Mesenchymal stem cell (in vitro differentiated cells and primary cell): ENCODE measurements around the gene PPCDC.

ENCODE experiments used
- DNase-seq: peaks from one replicate; pipeline ENCODE4 v3.0.0-alpha.2; 2013
- H2AFZ ChIP-seq: one replicate; pipeline ENCODE4 v1.6.1; 2013; ENCODE audit warnings: low read depth, mild to moderate bottlenecking, control low read depth, inconsistent platforms, low read length, moderate library complexity
- H2AK5ac ChIP-seq: 2 replicates; pipeline ENCODE4 v1.6.1; 2013; ENCODE audit warnings: low read length, moderate library complexity, mild to moderate bottlenecking, inconsistent platforms; ENCODE audit not compliant: severe bottlenecking
- H2BK120ac ChIP-seq: one replicate; pipeline ENCODE4 v1.6.1; 2013; ENCODE audit warnings: low read depth, mild to moderate bottlenecking, inconsistent platforms, low read length, moderate library complexity
- H2BK12ac ChIP-seq, 2 experiments: one replicate each; pipeline ENCODE4 v1.6.1; 2013; ENCODE audit warnings: inconsistent platforms in 2 of 2, low read length in 2 of 2, mild to moderate bottlenecking in 2 of 2, moderate library complexity in 2 of 2, control low read depth in 1 of 2
- H2BK15ac ChIP-seq: one replicate; pipeline ENCODE4 v1.6.1; 2013; ENCODE audit warnings: mild to moderate bottlenecking, low read depth, inconsistent platforms; ENCODE audit not compliant: poor library complexity, severe bottlenecking
- H2BK5ac ChIP-seq: 2 replicates; pipeline ENCODE4 v1.6.1; 2013; ENCODE audit warnings: low read depth, mild to moderate bottlenecking, low read length, control low read depth, inconsistent platforms; ENCODE audit not compliant: poor library complexity, severe bottlenecking
- H3K14ac ChIP-seq, 2 experiments: one replicate each; pipeline ENCODE4 v1.6.1; 2013; ENCODE audit warnings: inconsistent platforms in 2 of 2, low read length in 2 of 2, control low read depth in 1 of 2, mild to moderate bottlenecking in 1 of 2, moderate library complexity in 1 of 2
- H3K18ac ChIP-seq, 2 experiments: one replicate each; pipeline ENCODE4 v1.6.1; 2013; ENCODE audit warnings: inconsistent platforms in 2 of 2, low read length in 2 of 2, control low read depth in 1 of 2, low read depth in 1 of 2, mild to moderate bottlenecking in 1 of 2
- H3K23ac ChIP-seq, 2 experiments: one replicate each; pipeline ENCODE4 v1.6.1; 2013; ENCODE audit warnings: inconsistent platforms in 2 of 2, low read length in 2 of 2, mild to moderate bottlenecking in 2 of 2, moderate library complexity in 2 of 2, control low read depth in 1 of 2
- H3K27ac ChIP-seq: 2 replicates; pipeline ENCODE4 v1.5.1; 2013; ENCODE audit warnings: mild to moderate bottlenecking, moderate library complexity, low read length, control low read depth, inconsistent platforms; ENCODE audit not compliant: poor library complexity, severe bottlenecking
- H3K27me3 ChIP-seq, 2 experiments: 2 replicates each; pipeline versions ENCODE4 v1.6.1 to v1.7.0; 2013; ENCODE audit warnings: low read length in 2 of 2, mild to moderate bottlenecking in 2 of 2, moderate library complexity in 2 of 2, control low read depth in 1 of 2, inconsistent platforms in 1 of 2; ENCODE audit not compliant: control insufficient read depth in 1 of 2, insufficient read depth in 1 of 2
- H3K36me3 ChIP-seq, 2 experiments: 2 replicates each; pipeline versions ENCODE4 v1.6.1 to v1.7.0; 2013; ENCODE audit warnings: low read length in 2 of 2, control low read depth in 1 of 2, inconsistent platforms in 1 of 2, low read depth in 1 of 2, mild to moderate bottlenecking in 1 of 2; ENCODE audit not compliant: insufficient read depth in 2 of 2, control insufficient read depth in 1 of 2
- H3K4ac ChIP-seq, 2 experiments: one replicate each; pipeline ENCODE4 v1.6.1; 2013; ENCODE audit warnings: inconsistent platforms in 2 of 2, low read length in 2 of 2, mild to moderate bottlenecking in 2 of 2, moderate library complexity in 2 of 2, control low read depth in 1 of 2, low read depth in 1 of 2
- H3K4me1 ChIP-seq: 2 replicates; pipeline ENCODE4 v1.6.1; 2013; ENCODE audit warnings: low read depth, low read length, control low read depth; ENCODE audit not compliant: control insufficient read depth, insufficient read depth
- H3K4me2 ChIP-seq: 2 replicates; pipeline ENCODE4 v1.6.1; 2013; ENCODE audit warnings: low read length, mild to moderate bottlenecking, inconsistent platforms; ENCODE audit not compliant: poor library complexity, severe bottlenecking
- H3K4me3 ChIP-seq, 2 experiments: 2 replicates each; pipeline versions ENCODE4 v1.5.1 to v1.7.0; 2013; ENCODE audit warnings: low read length in 2 of 2, mild to moderate bottlenecking in 2 of 2, control low read depth in 1 of 2, low read depth in 1 of 2; ENCODE audit not compliant: insufficient read depth in 1 of 2
- H3K79me1 ChIP-seq: replicated peaks from 2 replicates; pipeline ENCODE4 v1.6.1; 2013; ENCODE audit warnings: mild to moderate bottlenecking, control low read depth, low read length, inconsistent platforms; ENCODE audit not compliant: poor library complexity, severe bottlenecking
- H3K9ac ChIP-seq: 2 replicates; pipeline ENCODE4 v1.7.0; 2013; ENCODE audit warnings: mild to moderate bottlenecking, low read length, moderate library complexity
- H3K9me3 ChIP-seq: 2 replicates; pipeline ENCODE4 v1.7.0; 2013; ENCODE audit warnings: mild to moderate bottlenecking, low read length; ENCODE audit not compliant: control insufficient read depth
- H4K8ac ChIP-seq: one replicate; pipeline ENCODE4 v1.6.1; 2013; ENCODE audit warnings: inconsistent platforms, mild to moderate bottlenecking, low read length, moderate library complexity
- H4K91ac ChIP-seq: one replicate; pipeline ENCODE4 v1.6.1; 2013; ENCODE audit warnings: mild to moderate bottlenecking, low read length, inconsistent platforms
- WGBS: methylation state at CpG from one replicate; pipeline ENCODE4 v1.1.7; 2013; ENCODE audit warnings: mixed read lengths; 5-methylcytosine and 5-hydroxymethylcytosine counted together

Gene PPCDC

DNA sequence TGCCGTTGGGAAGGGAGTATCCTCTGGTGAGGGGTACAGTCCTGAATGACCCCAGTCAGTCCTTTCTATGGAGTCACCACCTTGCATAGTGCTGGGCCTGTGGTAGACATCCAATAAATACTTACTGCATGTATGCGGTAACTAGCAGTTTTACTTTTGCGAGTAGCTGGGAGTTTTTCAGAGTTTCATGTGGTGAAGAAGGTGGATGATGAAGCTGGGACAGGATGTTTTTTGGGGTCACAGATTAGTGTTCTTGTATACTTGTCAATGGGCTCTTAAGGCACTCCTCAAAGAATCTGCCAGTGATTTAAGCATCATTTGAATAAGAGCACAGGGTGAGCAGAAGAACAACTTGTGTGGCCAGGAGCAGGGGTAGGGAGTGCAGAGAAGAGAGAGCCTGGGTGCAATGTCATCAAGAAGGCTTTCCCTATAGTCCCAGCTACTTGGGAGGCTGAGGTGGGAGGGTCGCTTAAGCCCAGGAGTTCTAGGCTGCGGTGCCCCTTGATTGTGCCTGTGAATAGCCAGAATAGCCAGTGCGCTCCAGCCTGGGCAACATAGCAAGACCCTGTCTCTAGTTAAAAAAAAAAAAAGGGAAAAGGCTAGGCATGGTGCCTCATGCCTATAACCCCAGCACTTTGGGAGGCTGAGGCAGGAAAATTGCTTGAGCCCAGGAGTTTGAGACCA is 22.1 kb downstream of the PPCDC start:
- Histone ChIP-seq H3K9me3 (no peaks in the 10 kb centered on the region), H2BK15ac (peak overlapping the region; percentile 23), H2BK120ac (no peak overlapping the region), H4K91ac (peak overlapping the region; percentile 41), H3K4me1 (peaks cover 36% of the 10 kb centered on the region), H3K36me3 (peaks cover 13 to 39% of the 10 kb centered on the region in 2 experiments), H4K8ac (peak overlapping the region; percentile 30), H3K79me1 (peaks cover 10% of the 10 kb centered on the region), H3K14ac (no peak overlapping the region), H2AFZ (no peak overlapping the region), H3K9ac (no peak overlapping the region), H3K4ac (peak overlapping the region in 1 of 2 experiments; percentile 15), H3K18ac (no peak overlapping the region), H2BK5ac (no peak overlapping the region), H3K27ac (no peak overlapping the region), H2AK5ac (no peak overlapping the region), H3K23ac (no peak overlapping the region), H3K4me2 (no peak overlapping the region), H2BK12ac (peak overlapping the region in 1 of 2 experiments; percentile 37), H3K27me3 (no peaks in the 10 kb centered on the region), H3K4me3 (no peak overlapping the region)
- 98% methylated on average over 5 of the region's 6 CpGs for WGBS
- DNase-seq: no peak

DNA sequence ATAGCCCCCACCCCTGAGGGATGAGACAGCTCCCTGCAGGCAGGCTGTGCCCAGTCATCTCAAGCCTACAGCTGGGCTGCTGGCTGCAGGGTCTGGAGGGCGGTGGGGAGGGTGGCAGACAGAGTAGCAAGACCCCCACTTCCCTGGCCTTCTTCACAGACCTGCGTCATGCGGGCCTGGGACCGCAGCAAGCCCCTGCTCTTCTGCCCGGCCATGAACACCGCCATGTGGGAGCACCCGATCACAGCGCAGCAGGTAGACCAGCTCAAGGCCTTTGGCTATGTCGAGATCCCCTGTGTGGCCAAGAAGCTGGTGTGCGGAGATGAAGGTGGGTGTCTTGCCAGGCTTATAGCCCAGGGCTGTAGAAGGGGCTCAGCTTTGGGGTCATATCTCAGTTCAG is 25.0 kb downstream of the PPCDC start:
- peaks cover 13 to 32% of the 10 kb centered on the region in 2 experiments for H3K36me3 ChIP-seq
- no peak overlapping the region for H3K4me3 ChIP-seq
- WGBS: over 99% methylated on average over 10 of the region's 10 CpGs
- H2BK15ac ChIP-seq: no peak overlapping the region
- H3K4me1 ChIP-seq: peaks cover 28% of the 10 kb centered on the region
- peaks cover 8% of the 10 kb centered on the region for H3K79me1 ChIP-seq
- H2BK120ac ChIP-seq: no peak overlapping the region
- H3K14ac ChIP-seq: no peak overlapping the region
- no peak for DNase-seq
- H3K27me3 ChIP-seq: no peaks in the 10 kb centered on the region
- no peak overlapping the region for H3K4me2 ChIP-seq
- H2BK5ac ChIP-seq: no peak overlapping the region
- no peak overlapping the region for H4K91ac ChIP-seq
- no peak overlapping the region for H3K27ac ChIP-seq
- no peak overlapping the region for H2AFZ ChIP-seq
- H3K23ac ChIP-seq: no peak overlapping the region
- no peak overlapping the region for H2BK12ac ChIP-seq
- no peak overlapping the region for H3K9ac ChIP-seq
- H3K18ac ChIP-seq: no peak overlapping the region
- no peak overlapping the region for H2AK5ac ChIP-seq
- no peaks in the 10 kb centered on the region for H3K9me3 ChIP-seq
- no peak overlapping the region for H3K4ac ChIP-seq
- H4K8ac ChIP-seq: no peak overlapping the region

DNA sequence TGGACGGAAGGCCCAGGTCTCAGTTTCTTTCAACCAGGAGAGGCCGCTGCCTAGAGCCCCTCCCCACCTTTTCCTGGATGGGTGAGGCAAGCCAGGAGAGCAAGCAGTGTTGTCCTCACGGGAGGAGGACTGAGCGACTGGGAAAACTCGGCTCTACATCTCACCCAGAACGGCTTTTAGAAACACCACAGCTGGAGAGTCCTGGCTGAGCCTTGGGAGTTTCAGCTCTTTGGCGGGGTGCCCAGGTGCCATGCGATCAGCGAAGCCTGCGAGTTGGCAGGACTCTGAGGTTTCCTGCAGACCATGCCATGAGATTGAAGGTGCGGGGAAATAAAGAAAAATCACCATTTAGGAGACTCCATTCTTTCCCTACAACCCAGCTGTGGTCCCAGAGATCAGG is 26.0 kb downstream of the PPCDC start:
- Histone ChIP-seq H3K4me1 (peaks cover 20% of the 10 kb centered on the region), H2BK15ac (peak overlapping the region; percentile 4), H2BK12ac (peak overlapping the region in 1 of 2 experiments; percentile 22), H3K4me2 (no peak overlapping the region), H3K9me3 (no peaks in the 10 kb centered on the region), H2BK5ac (no peak overlapping the region), H3K4me3 (no peak overlapping the region), H4K8ac (no peak overlapping the region), H3K79me1 (peaks cover 8% of the 10 kb centered on the region), H3K9ac (no peak overlapping the region), H4K91ac (no peak overlapping the region), H2BK120ac (peak overlapping the region; percentile 7), H3K14ac (no peak overlapping the region), H2AFZ (no peak overlapping the region), H3K4ac (no peak overlapping the region), H2AK5ac (no peak overlapping the region), H3K36me3 (peaks cover 13 to 28% of the 10 kb centered on the region in 2 experiments), H3K27me3 (no peaks in the 10 kb centered on the region), H3K18ac (no peak overlapping the region), H3K27ac (no peak overlapping the region), H3K23ac (no peak overlapping the region)
- whole genome bisulfite sequencing: over 99% methylated on average over 11 of the region's 11 CpGs
- no peak for DNase-seq

DNA sequence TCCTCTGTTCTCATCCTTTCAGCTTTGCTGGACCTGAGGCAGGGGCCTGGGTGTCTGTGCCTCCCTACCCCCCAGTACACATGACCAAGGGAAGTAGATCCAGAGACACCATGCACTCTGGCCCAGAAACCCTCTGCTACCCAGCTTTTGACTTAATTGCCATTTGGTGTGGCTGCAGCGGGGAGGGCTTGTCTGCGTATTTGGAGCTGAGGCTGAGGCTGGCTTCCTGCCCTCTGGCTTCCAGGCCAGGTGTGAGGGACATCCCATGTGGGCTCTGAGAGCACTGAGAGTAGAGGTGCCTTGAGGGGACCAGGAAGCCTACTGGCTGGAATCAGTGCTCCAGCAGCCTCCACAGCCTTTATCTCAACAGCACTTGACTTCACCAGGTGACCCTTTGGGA is 26.9 kb downstream of the PPCDC start:
- H4K8ac ChIP-seq: no peak overlapping the region
- no peak overlapping the region for H2BK15ac ChIP-seq
- H4K91ac ChIP-seq: no peak overlapping the region
- H2BK12ac ChIP-seq: no peak overlapping the region
- H3K4me1 ChIP-seq: peaks cover 17% of the 10 kb centered on the region
- peaks cover 13 to 25% of the 10 kb centered on the region in 2 experiments for H3K36me3 ChIP-seq
- no peak overlapping the region for H3K4me3 ChIP-seq
- no peak overlapping the region for H3K18ac ChIP-seq
- no peak overlapping the region for H3K4ac ChIP-seq
- H2AK5ac ChIP-seq: no peak overlapping the region
- no peak for DNase-seq
- no peak overlapping the region for H2AFZ ChIP-seq
- no peak overlapping the region for H3K14ac ChIP-seq
- H3K79me1 ChIP-seq: peaks cover 6% of the 10 kb centered on the region
- no peaks in the 10 kb centered on the region for H3K27me3 ChIP-seq
- no peak overlapping the region for H3K9ac ChIP-seq
- H2BK120ac ChIP-seq: no peak overlapping the region
- H3K23ac ChIP-seq: no peak overlapping the region
- H3K4me2 ChIP-seq: no peak overlapping the region
- H2BK5ac ChIP-seq: no peak overlapping the region
- no peaks in the 10 kb centered on the region for H3K9me3 ChIP-seq
- WGBS: 96% methylated on average over 2 of the region's 2 CpGs
- H3K27ac ChIP-seq: no peak overlapping the region
